ENCODE results near the gene UBE2L3. TPM values are rescaled to one million over a fixed set of nuclear protein-coding genes. Genes with fewer than 3 reads are reported as not detected.

UBE2L3 gene
- polyA plus RNA-seq, 1 of the 3 experiments (the other 2 are of a cell fraction): 41.2 TPM

GRCh38 chr22:21639359-21639758 is 71.8 kb downstream of the UBE2L3 start:
- Histone ChIP-seq H3K79me2 (ENCODE audit: insufficient read depth) (0 out of 2 replicates have a peak, but pooled peaks cover 3% of the 10 kb centered on the region), H3K4me1 (ENCODE audit: control insufficient read depth in 1 of 2, insufficient read depth in 2 of 2, low read depth in 1 of 2, low read length in 1 of 2) (peaks cover 5 to 17% of the 10 kb centered on the region in 2 experiments; a peak in 2 of 4 replicates), H3K9ac (no peak overlapping the region), H3K36me3 (replicated peaks in 1 of 2; ENCODE audit: control insufficient read depth in 1 of 2, insufficient read depth in 2 of 2, low read length in 1 of 2) (peaks cover 0 to 2% of the 10 kb centered on the region in 2 experiments), H3K4me2 (no peak overlapping the region), H3K27me3 (ENCODE audit: insufficient read depth) (no peaks in the 10 kb centered on the region), H3K9me3 (no peaks in the 10 kb centered on the region), H3K9me2 (no peaks in the 10 kb centered on the region), H3K4me3 (ENCODE audit: low read depth in 2 of 2, low read length in 1 of 2) (no peak overlapping the region), H3F3A (replicated peaks; ENCODE audit: insufficient read depth) (peaks cover 18% of the 10 kb centered on the region), H2AFZ (ENCODE audit: low read depth) (no peak overlapping the region), H4K20me1 (ENCODE audit: insufficient read depth) (no peaks in the 10 kb centered on the region), H3K27ac (ENCODE audit: low read depth in 2 of 2, low read length in 1 of 2) (no peak overlapping the region)
- CTCF ChIA-PET: interaction anchor here (8.3 kb wide), 1 partner anchor 12 kb away, joined by 145 read pairs; the partner anchor contains the start of genes CCDC116 and YDJC
- no peak for DNase-seq
- no peak for TF ChIP-seq CHD2 (IDR thresholded peaks at IDR 0.05; ENCODE audit: low read length, partially characterized antibody)
- no peak for TF ChIP-seq FOSL2 (IDR thresholded peaks at IDR 0.05; ENCODE audit: borderline replicate concordance, low read depth)
- TF ChIP-seq POLR2AphosphoS5 (IDR thresholded peaks at IDR 0.05; ENCODE audit: low read depth, low read length): no peak
- no peak for TF ChIP-seq NRF1 (IDR thresholded peaks at IDR 0.05; ENCODE audit: low read depth, low read length)
- no peak for TF ChIP-seq GATA2 (CRISPR knock-in tag; IDR thresholded peaks at IDR 0.05)
- no peak for TF ChIP-seq RXRA (IDR thresholded peaks at IDR 0.05; ENCODE audit: borderline replicate concordance, low read depth)
- TF ChIP-seq JUND (IDR thresholded peaks at IDR 0.05): no peak
- no peak for TF ChIP-seq TEAD4 (IDR thresholded peaks at IDR 0.05; ENCODE audit: borderline replicate concordance, insufficient read depth)
- TF ChIP-seq MXI1 (IDR thresholded peaks at IDR 0.05; ENCODE audit: low read depth, low read length): no peak
- TF ChIP-seq TAF1 (IDR thresholded peaks at IDR 0.05; ENCODE audit: borderline replicate concordance, low read depth, low read length): no peak
- TF ChIP-seq YY1 (IDR thresholded peaks at IDR 0.05; ENCODE audit: low read depth): no peak
- no peak for TF ChIP-seq CTCF (IDR thresholded peaks at IDR 0.05)
- TF ChIP-seq RFX5 (IDR thresholded peaks at IDR 0.05; ENCODE audit: low read length): no peak
- TF ChIP-seq IRF3 (IDR thresholded peaks at IDR 0.05; ENCODE audit: low read depth, low read length): no peak
- 72% methylated on average over 3 of the region's 4 CpGs for WGBS (ENCODE audit: low lambda C conversion rate)
- POLR2A ChIA-PET: no interaction called here

- Histone ChIP-seq H4K20me1 (ENCODE audit: insufficient read depth) (no peaks in the 10 kb centered on the region), H3K27ac (ENCODE audit: low read depth in 2 of 2, low read length in 1 of 2) (no peak overlapping the region), H3K4me2 (0 out of 2 replicates have a peak overlapping the region, but pooled peaks have one; percentile 97), H3F3A (replicated peaks; ENCODE audit: insufficient read depth) (peaks cover 18% of the 10 kb centered on the region), H3K4me3 (ENCODE audit: low read depth in 2 of 2, low read length in 1 of 2) (no peak overlapping the region), H2AFZ (ENCODE audit: low read depth) (0 out of 2 replicates have a peak overlapping the region, but pooled peaks have one; percentile 96), H3K9me2 (no peaks in the 10 kb centered on the region), H3K27me3 (ENCODE audit: insufficient read depth) (no peaks in the 10 kb centered on the region), H3K9me3 (no peaks in the 10 kb centered on the region), H3K79me2 (ENCODE audit: insufficient read depth) (0 out of 2 replicates have a peak, but pooled peaks cover 3% of the 10 kb centered on the region), H3K9ac (no peak overlapping the region), H3K36me3 (replicated peaks in 1 of 2; ENCODE audit: control insufficient read depth in 1 of 2, insufficient read depth in 2 of 2, low read length in 1 of 2) (peaks cover 0 to 2% of the 10 kb centered on the region in 2 experiments), H3K4me1 (ENCODE audit: control insufficient read depth in 1 of 2, insufficient read depth in 2 of 2, low read depth in 1 of 2, low read length in 1 of 2) (peaks cover 5 to 17% of the 10 kb centered on the region in 2 experiments; a peak in 2 of 4 replicates)
- no peak for DNase-seq
- WGBS (ENCODE audit: low lambda C conversion rate): 77% methylated on average over 5 of the region's 5 CpGs
- CTCF ChIA-PET: interaction anchor here (1.0 to 8.3 kb wide), 4 partner anchors 14 to 57 kb away, joined by 3 to 145 read pairs (median 3); partner anchors contain the start of genes CCDC116 and YDJC
- TF ChIP-seq RFX5 (IDR thresholded peaks at IDR 0.05; ENCODE audit: low read length) (no peak), SMC3 (IDR thresholded peaks at IDR 0.05; ENCODE audit: low read depth, low read length) (no peak), CTCF (IDR thresholded peaks at IDR 0.05) (no peak), REST (IDR thresholded peaks at IDR 0.05; ENCODE audit: low read depth, low read length) (no peak)
- POLR2A ChIA-PET: interaction anchor here (1.2 to 2.9 kb wide), 4 partner anchors 9 to 25 kb away, joined by 4 to 20 read pairs (median 10); partner anchors contain the start of genes CCDC116, PPIL2 and YDJC
Measured at GRCh38 chr22:21640810-21641209, 73.3 kb downstream of the UBE2L3 start.
